OCI-LY7 (cell line): ENCODE data around the gene CRYBG1. TPM values are rescaled to one million over a fixed set of nuclear protein-coding genes. Genes with fewer than 3 reads are reported as not detected.

Experiments
- BruUV-seq: library from RNA; stranded (reverse); fragments of 400-500 nt; replicated peaks from 2 replicates; lab custom pipeline; 2021; lab: Mats Ljungman, UMichigan
- CTCF ChIA-PET: fragments of 300-600 bp; sonication (Branson Sonifier 250); formaldehyde crosslinking; loops from one replicate; lab custom pipeline; 2022; ENCODE audit warnings: antibody characterized with exemption; ENCODE audit not compliant: unreplicated experiment; lab: Charles Lee
- POLR2A ChIA-PET: fragments of 300-600 bp; sonication (Branson Sonifier 250); formaldehyde crosslinking; loops from one replicate; lab custom pipeline; 2022; ENCODE audit warnings: antibody characterized with exemption; lab: Charles Lee
- DNase-seq: peaks from one replicate; pipeline ENCODE4 v3.0.0-alpha.2; 2015; ENCODE audit warnings: low spot score
- H2AFZ ChIP-seq: fragments of 200-600 bp; sonication (generic), shearing (Covaris generic); 2 replicates; pipeline ENCODE4 v1.6.1; 2014; ENCODE audit warnings: mild to moderate bottlenecking, antibody characterized with exemption, low read length, moderate library complexity
- H3K27ac ChIP-seq: fragments of 200-600 bp; sonication (generic); 2 replicates; pipeline ENCODE4 v1.5.1; 2014; ENCODE audit warnings: mixed run types, low read depth, mild to moderate bottlenecking, moderate library complexity, low read length, inconsistent platforms; ENCODE audit not compliant: poor library complexity, severe bottlenecking
- H3K36me3 ChIP-seq: fragments of 200-600 bp; sonication (generic); 2 replicates; pipeline ENCODE4 v1.6.1; 2014; ENCODE audit warnings: mild to moderate bottlenecking, antibody characterized with exemption, low read length, moderate library complexity, mixed read lengths; ENCODE audit not compliant: insufficient read depth
- H3K4me1 ChIP-seq: fragments of 200-600 bp; sonication (generic); 2 replicates; pipeline ENCODE4 v1.5.1; 2014; ENCODE audit warnings: mild to moderate bottlenecking, low read length; ENCODE audit not compliant: insufficient read depth, poor library complexity, severe bottlenecking
- H3K4me2 ChIP-seq: fragments of 200-600 bp; sonication (generic); 2 replicates; pipeline ENCODE4 v1.6.1; 2014; ENCODE audit warnings: mild to moderate bottlenecking, low read length
- H3K4me3 ChIP-seq: fragments of 200-600 bp; sonication (generic); 2 replicates; pipeline ENCODE4 v1.5.1; 2014; ENCODE audit warnings: mild to moderate bottlenecking, low read depth, low read length; ENCODE audit not compliant: poor library complexity, severe bottlenecking
- H3K79me2 ChIP-seq: fragments of 200-600 bp; sonication (generic); 2 replicates; pipeline ENCODE4 v1.6.1; 2016; ENCODE audit warnings: low read depth, mild to moderate bottlenecking, low read length, moderate library complexity, mixed read lengths; ENCODE audit not compliant: insufficient read depth
- H3K9me2 ChIP-seq: fragments of 200-600 bp; sonication (generic); 2 replicates; pipeline ENCODE4 v1.6.1; 2016; ENCODE audit warnings: mild to moderate bottlenecking, low read length, mixed read lengths; ENCODE audit not compliant: insufficient read depth
- H3K9me3 ChIP-seq: fragments of 200-600 bp; sonication (generic); 2 replicates; pipeline ENCODE4 v1.6.1; 2014; ENCODE audit warnings: mild to moderate bottlenecking, mixed run types, low read length, mixed read lengths
- H4K20me1 ChIP-seq: fragments of 200-600 bp; sonication (generic); 2 replicates; pipeline ENCODE4 v1.6.1; 2014; ENCODE audit warnings: mild to moderate bottlenecking, antibody characterized with exemption, low read length, moderate library complexity, mixed read lengths; ENCODE audit not compliant: insufficient read depth
- EZH2phosphoT487 ChIP-seq: fragments of 200-600 bp; sonication (generic); IDR thresholded peaks from 2 replicates; pipeline ENCODE4 v1.6.1; 2018; ENCODE audit warnings: low read depth, borderline replicate concordance, mild to moderate bottlenecking, mixed run types, antibody characterized with exemption, low read length, moderate library complexity, mixed read lengths
- intact Hi-C: fragments of 100-400 bp; cut with micrococcal nuclease; formaldehyde crosslinking; loops from one replicate; pipeline ENCODE4 v1.10.0; 2022; ENCODE audit not compliant: unreplicated experiment
- total RNA-seq, 2 experiments: library from RNA; depleted of rRNA in 1 of 2; stranded (reverse); fragments of >200 nt in 1 of 2; shearing (Covaris generic) in 1 of 2; gene quantifications; 2 replicates each; pipeline ENCODE4 v1.2.3, GENCODE V29; 2014 to 2022
- TF ChIP-seq, protein P1 (sequence below): fragments of 200-600 bp; sonication (generic); conservative IDR thresholded peaks from 2 replicates; pipeline ENCODE4 v1.5.1; 2014; ENCODE audit warnings: mild to moderate bottlenecking, antibody characterized with exemption, low read length, moderate library complexity, mixed read lengths

CRYBG1 gene
- total RNA-seq, 2 experiments from 2014 or later = 41.7 to 66.2 TPM

DNA sequence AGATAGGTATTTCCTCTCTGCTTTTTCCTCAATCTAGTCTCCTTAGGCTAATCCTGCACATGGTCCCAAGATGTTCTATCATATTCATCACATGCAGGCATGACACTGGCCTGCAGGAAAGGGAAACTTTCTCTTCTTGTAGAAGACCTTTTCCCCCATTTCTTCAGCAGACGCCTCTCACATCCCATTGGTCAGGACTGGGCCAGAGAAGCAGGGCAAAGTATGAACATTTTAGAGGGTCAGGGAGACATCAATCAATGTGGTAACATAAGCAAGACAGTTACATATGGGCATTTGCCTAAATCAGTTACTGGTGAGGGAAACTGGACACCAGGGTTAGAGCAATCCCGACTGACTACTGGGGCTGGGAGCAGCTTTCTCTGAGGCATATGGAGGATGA is 90.1 kb downstream of the CRYBG1 start:
- no peaks in the 10 kb centered on the region for H3K79me2 ChIP-seq
- no peak overlapping the region for H3K4me2 ChIP-seq
- CTCF ChIA-PET = no interaction called here
- H3K27ac ChIP-seq = no peak overlapping the region
- H3K4me3 ChIP-seq = no peak overlapping the region
- POLR2A ChIA-PET = no interaction called here
- H3K9me3 ChIP-seq = no peaks in the 10 kb centered on the region
- H3K36me3 ChIP-seq = no peaks in the 10 kb centered on the region
- intact Hi-C loops = loop anchor here (1.0 kb wide), 1 partner anchor 529 kb away; no protein-coding TSS in a partner anchor
- H2AFZ ChIP-seq = no peak overlapping the region
- TF ChIP-seq, protein P1, sequence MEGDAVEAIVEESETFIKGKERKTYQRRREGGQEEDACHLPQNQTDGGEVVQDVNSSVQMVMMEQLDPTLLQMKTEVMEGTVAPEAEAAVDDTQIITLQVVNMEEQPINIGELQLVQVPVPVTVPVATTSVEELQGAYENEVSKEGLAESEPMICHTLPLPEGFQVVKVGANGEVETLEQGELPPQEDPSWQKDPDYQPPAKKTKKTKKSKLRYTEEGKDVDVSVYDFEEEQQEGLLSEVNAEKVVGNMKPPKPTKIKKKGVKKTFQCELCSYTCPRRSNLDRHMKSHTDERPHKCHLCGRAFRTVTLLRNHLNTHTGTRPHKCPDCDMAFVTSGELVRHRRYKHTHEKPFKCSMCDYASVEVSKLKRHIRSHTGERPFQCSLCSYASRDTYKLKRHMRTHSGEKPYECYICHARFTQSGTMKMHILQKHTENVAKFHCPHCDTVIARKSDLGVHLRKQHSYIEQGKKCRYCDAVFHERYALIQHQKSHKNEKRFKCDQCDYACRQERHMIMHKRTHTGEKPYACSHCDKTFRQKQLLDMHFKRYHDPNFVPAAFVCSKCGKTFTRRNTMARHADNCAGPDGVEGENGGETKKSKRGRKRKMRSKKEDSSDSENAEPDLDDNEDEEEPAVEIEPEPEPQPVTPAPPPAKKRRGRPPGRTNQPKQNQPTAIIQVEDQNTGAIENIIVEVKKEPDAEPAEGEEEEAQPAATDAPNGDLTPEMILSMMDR = no peak
- no peak for TF ChIP-seq EZH2phosphoT487
- H3K4me1 ChIP-seq = no peaks in the 10 kb centered on the region
- no peak for DNase-seq
- no peaks in the 10 kb centered on the region for H3K9me2 ChIP-seq
- BruUV-seq = no TSS peak
- no peaks in the 10 kb centered on the region for H4K20me1 ChIP-seq

DNA sequence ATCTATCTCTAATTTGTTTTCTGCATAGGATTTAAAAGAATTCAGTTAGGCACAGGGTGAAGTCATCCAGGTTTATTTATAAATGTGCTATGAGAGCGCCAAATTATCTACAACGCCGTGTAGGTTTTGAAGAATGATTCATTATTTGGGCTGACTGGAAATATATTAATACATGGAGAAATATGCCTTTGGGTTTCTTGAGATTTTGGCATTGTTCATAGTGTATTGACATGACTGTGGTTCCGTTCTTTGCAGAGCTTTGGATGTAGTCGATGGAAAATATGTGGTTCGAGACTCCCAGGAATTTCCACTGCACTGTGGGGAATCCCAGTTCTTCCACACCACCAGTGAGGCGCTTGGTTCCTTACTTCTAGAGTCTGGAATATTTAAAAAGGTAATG is 90.9 kb downstream of the CRYBG1 start:
- H4K20me1 ChIP-seq = no peaks in the 10 kb centered on the region
- no peaks in the 10 kb centered on the region for H3K79me2 ChIP-seq
- intact Hi-C loops = no loop called here
- H2AFZ ChIP-seq = no peak overlapping the region
- H3K9me2 ChIP-seq = no peaks in the 10 kb centered on the region
- DNase-seq = no peak
- no peaks in the 10 kb centered on the region for H3K4me1 ChIP-seq
- H3K9me3 ChIP-seq = no peaks in the 10 kb centered on the region
- TF ChIP-seq, protein P1 = no peak
- TF ChIP-seq EZH2phosphoT487 = no peak
- BruUV-seq = no TSS peak
- no peak overlapping the region for H3K27ac ChIP-seq
- POLR2A ChIA-PET = interaction anchor here (0.7 kb wide), 2 partner anchors 75 to 818 kb away, joined by 3 read pairs; no protein-coding TSS in a partner anchor
- H3K4me2 ChIP-seq = no peak overlapping the region
- H3K4me3 ChIP-seq = no peak overlapping the region
- CTCF ChIA-PET = no interaction called here
- no peaks in the 10 kb centered on the region for H3K36me3 ChIP-seq

DNA sequence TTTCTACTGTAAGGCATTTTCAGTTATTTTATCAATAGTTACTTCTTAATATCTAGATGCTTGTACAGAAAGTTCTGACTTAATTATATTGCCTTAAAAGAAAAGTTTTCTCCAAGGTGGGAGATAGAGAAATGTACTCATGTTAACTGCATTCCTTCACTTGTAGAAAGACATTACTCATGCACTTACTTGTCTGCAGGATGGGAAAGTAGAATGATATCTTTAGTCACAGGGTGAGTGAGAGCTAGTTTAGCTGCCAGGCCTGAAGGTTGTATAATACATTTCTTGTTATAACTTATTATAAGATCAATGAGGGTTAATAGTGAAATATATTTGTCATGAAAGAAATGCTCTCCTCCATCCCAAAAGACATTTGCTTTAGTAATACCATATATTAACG is 92.1 kb downstream of the CRYBG1 start:
- BruUV-seq = no TSS peak
- Histone ChIP-seq H4K20me1 (no peaks in the 10 kb centered on the region), H3K27ac (no peak overlapping the region), H3K36me3 (no peaks in the 10 kb centered on the region), H3K79me2 (no peaks in the 10 kb centered on the region), H3K4me3 (no peak overlapping the region), H3K9me2 (no peaks in the 10 kb centered on the region), H3K4me1 (no peaks in the 10 kb centered on the region), H3K4me2 (no peak overlapping the region), H3K9me3 (no peaks in the 10 kb centered on the region), H2AFZ (no peak overlapping the region)
- CTCF ChIA-PET = no interaction called here
- no peak for DNase-seq
- no peak for TF ChIP-seq EZH2phosphoT487
- TF ChIP-seq, protein P1 = no peak
- intact Hi-C loops = no loop called here
- POLR2A ChIA-PET = interaction anchor here (0.6 kb wide), 1 partner anchor 20 kb away, joined by 3 read pairs; no protein-coding TSS in a partner anchor
